H4 (cell line): ENCODE results near the gene TMEM235. TPM values are rescaled to one million over a fixed set of nuclear protein-coding genes. Genes with fewer than 3 reads are reported as not detected.

Experiments used
- DNase-seq: peaks from one replicate; pipeline ENCODE4 v3.0.0-alpha.2; 2015; ENCODE audit warnings: low spot score
- total RNA-seq: library from RNA; depleted of rRNA; stranded (reverse); fragments of >200 nt; shearing (Covaris generic); gene quantifications from 2 replicates; pipeline ENCODE4 v1.2.3, GENCODE V29; 2014; rRNA removed

Gene TMEM235
- total RNA-seq = not detected in 2 replicates

GRCh38 chr17:78230996-78231935, at the start of gene TMEM235:
TSS of gene TMEM235 (plus strand) at chr17:78231631. CDS start at chr17:78232024, 393 bp downstream.
- no peak for DNase-seq

GRCh38 chr17:78182504-78182903, 48.9 kb upstream of the TMEM235 start:
- no peak for DNase-seq

- DNase-seq = no peak
Observed at GRCh38 chr17:78183916-78184315, 47.5 kb upstream of the TMEM235 start.

GRCh38 chr17:78184351-78184750, 47.1 kb upstream of the TMEM235 start:
- no peak for DNase-seq

- no peak for DNase-seq
Observed at GRCh38 chr17:78184868-78185267, 46.6 kb upstream of the TMEM235 start.

- peak; percentile 68 for DNase-seq
Observed at GRCh38 chr17:78185981-78186691, 45.3 kb upstream of the TMEM235 start.

GRCh38 chr17:78186692-78187595, 44.5 kb upstream of the TMEM235 start, which contains the start of the genes AFMID and TK1:
TSS of gene AFMID (plus strand) at chr17:78187362. CDS start at chr17:78187371, 9 bp downstream.
TSS of gene TK1 (minus strand) at chr17:78187052. CDS start at chr17:78186994, 58 bp downstream.
- peak; percentile 94 for DNase-seq

- DNase-seq = no peak
Observed at GRCh38 chr17:78196716-78197115, 34.7 kb upstream of the TMEM235 start.

- DNase-seq = no peak
Observed at GRCh38 chr17:78197147-78197832, 34.1 kb upstream of the TMEM235 start.

- DNase-seq = no peak
Observed at GRCh38 chr17:78200451-78200850, 31.0 kb upstream of the TMEM235 start.

- no peak for DNase-seq
Observed at GRCh38 chr17:78202666-78203065, 28.8 kb upstream of the TMEM235 start.

- no peak for DNase-seq
Observed at GRCh38 chr17:78204387-78205123, 26.9 kb upstream of the TMEM235 start.

GRCh38 chr17:78205124-78205775, 26.2 kb upstream of the TMEM235 start:
- no peak for DNase-seq

GRCh38 chr17:78206298-78206697, 25.1 kb upstream of the TMEM235 start:
- no peak for DNase-seq

- DNase-seq = no peak
Observed at GRCh38 chr17:78208486-78208885, 22.9 kb upstream of the TMEM235 start.

- no peak for DNase-seq
Observed at GRCh38 chr17:78210111-78210510, 21.3 kb upstream of the TMEM235 start.

GRCh38 chr17:78211032-78211431, 20.4 kb upstream of the TMEM235 start:
- DNase-seq = no peak

- peak; percentile 84 for DNase-seq
Observed at GRCh38 chr17:78214016-78214705, 17.3 kb upstream of the TMEM235 start, which contains the start of gene BIRC5. TSS of gene BIRC5 (plus strand) at chr17:78214253. CDS start at chr17:78214317, 64 bp downstream.

GRCh38 chr17:78214706-78215061, 16.7 kb upstream of the TMEM235 start:
- DNase-seq = no peak
